ENCODE measurements around the gene CPXM2.

CPXM2 gene

GRCh38 chr10:123889821-123890220 is 1.8 kb downstream of the CPXM2 start:
- Mint-ChIP-seq H3K27me3 (ENCODE audit: low read depth) (peaks cover 27% of the 10 kb centered on the region), H3K36me3 (ENCODE audit: low read depth) (no peaks in the 10 kb centered on the region), H3K4me3 (no peak overlapping the region), H3K27ac (no peak overlapping the region), H3K9me3 (no peaks in the 10 kb centered on the region), H3K4me1 (ENCODE audit: low read depth) (no peaks in the 10 kb centered on the region)

- Mint-ChIP-seq H3K36me3 (ENCODE audit: low read depth) (no peaks in the 10 kb centered on the region), H3K27me3 (ENCODE audit: low read depth) (peaks cover 20% of the 10 kb centered on the region), H3K4me1 (ENCODE audit: low read depth) (no peaks in the 10 kb centered on the region), H3K27ac (no peak overlapping the region), H3K9me3 (no peaks in the 10 kb centered on the region), H3K4me3 (no peak overlapping the region)
Measured at GRCh38 chr10:123888751-123889150, 2.9 kb downstream of the CPXM2 start.

GRCh38 chr10:123888256-123888655 is 3.4 kb downstream of the CPXM2 start:
- Mint-ChIP-seq H3K9me3 (no peaks in the 10 kb centered on the region), H3K4me1 (ENCODE audit: low read depth) (no peaks in the 10 kb centered on the region), H3K27me3 (ENCODE audit: low read depth) (peaks cover 20% of the 10 kb centered on the region), H3K27ac (no peak overlapping the region), H3K4me3 (no peak overlapping the region), H3K36me3 (ENCODE audit: low read depth) (no peaks in the 10 kb centered on the region)

- Mint-ChIP-seq H3K9me3 (no peaks in the 10 kb centered on the region), H3K27ac (no peak overlapping the region), H3K4me1 (ENCODE audit: low read depth) (no peaks in the 10 kb centered on the region), H3K27me3 (ENCODE audit: low read depth) (peaks cover 16% of the 10 kb centered on the region), H3K4me3 (no peak overlapping the region), H3K36me3 (ENCODE audit: low read depth) (no peaks in the 10 kb centered on the region)
Measured at GRCh38 chr10:123886292-123886691, 5.3 kb downstream of the CPXM2 start.

GRCh38 chr10:123885406-123886170 is 6.0 kb downstream of the CPXM2 start:
- Mint-ChIP-seq H3K27ac (no peak overlapping the region), H3K4me1 (ENCODE audit: low read depth) (no peaks in the 10 kb centered on the region), H3K4me3 (no peak overlapping the region), H3K9me3 (no peaks in the 10 kb centered on the region), H3K27me3 (ENCODE audit: low read depth) (peaks cover 10% of the 10 kb centered on the region), H3K36me3 (ENCODE audit: low read depth) (no peaks in the 10 kb centered on the region)

GRCh38 chr10:123884907-123885381 is 6.7 kb downstream of the CPXM2 start:
- no peaks in the 10 kb centered on the region for H3K36me3 Mint-ChIP-seq (ENCODE audit: low read depth)
- no peak overlapping the region for H3K27ac Mint-ChIP-seq
- no peak overlapping the region for H3K4me3 Mint-ChIP-seq
- no peaks in the 10 kb centered on the region for H3K9me3 Mint-ChIP-seq
- H3K27me3 Mint-ChIP-seq (ENCODE audit: low read depth) = peaks cover 4% of the 10 kb centered on the region
- H3K4me1 Mint-ChIP-seq (ENCODE audit: low read depth) = no peaks in the 10 kb centered on the region

GRCh38 chr10:123884351-123884906 is 7.2 kb downstream of the CPXM2 start:
- Mint-ChIP-seq H3K9me3 (no peaks in the 10 kb centered on the region), H3K4me1 (ENCODE audit: low read depth) (no peaks in the 10 kb centered on the region), H3K4me3 (no peak overlapping the region), H3K27ac (no peak overlapping the region), H3K36me3 (ENCODE audit: low read depth) (no peaks in the 10 kb centered on the region), H3K27me3 (ENCODE audit: low read depth) (no peaks in the 10 kb centered on the region)

GRCh38 chr10:123883673-123884320 is 7.8 kb downstream of the CPXM2 start:
- Mint-ChIP-seq H3K4me1 (ENCODE audit: low read depth) (no peaks in the 10 kb centered on the region), H3K9me3 (no peaks in the 10 kb centered on the region), H3K36me3 (ENCODE audit: low read depth) (no peaks in the 10 kb centered on the region), H3K4me3 (no peak overlapping the region), H3K27ac (no peak overlapping the region), H3K27me3 (ENCODE audit: low read depth) (no peaks in the 10 kb centered on the region)

- H3K27ac Mint-ChIP-seq = no peak overlapping the region
- H3K4me1 Mint-ChIP-seq (ENCODE audit: low read depth) = no peaks in the 10 kb centered on the region
- no peaks in the 10 kb centered on the region for H3K36me3 Mint-ChIP-seq (ENCODE audit: low read depth)
- H3K9me3 Mint-ChIP-seq = no peaks in the 10 kb centered on the region
- no peak overlapping the region for H3K4me3 Mint-ChIP-seq
- H3K27me3 Mint-ChIP-seq (ENCODE audit: low read depth) = no peaks in the 10 kb centered on the region
Measured at GRCh38 chr10:123882681-123883445, 8.7 kb downstream of the CPXM2 start.

GRCh38 chr10:123882177-123882576 is 9.4 kb downstream of the CPXM2 start:
- H3K36me3 Mint-ChIP-seq (ENCODE audit: low read depth) = no peaks in the 10 kb centered on the region
- H3K4me3 Mint-ChIP-seq = no peak overlapping the region
- H3K4me1 Mint-ChIP-seq (ENCODE audit: low read depth) = no peaks in the 10 kb centered on the region
- no peaks in the 10 kb centered on the region for H3K9me3 Mint-ChIP-seq
- no peak overlapping the region for H3K27ac Mint-ChIP-seq
- no peaks in the 10 kb centered on the region for H3K27me3 Mint-ChIP-seq (ENCODE audit: low read depth)

GRCh38 chr10:123879606-123880257 is 11.9 kb downstream of the CPXM2 start:
- no peak overlapping the region for H3K4me3 Mint-ChIP-seq
- no peaks in the 10 kb centered on the region for H3K27me3 Mint-ChIP-seq (ENCODE audit: low read depth)
- H3K27ac Mint-ChIP-seq = no peak overlapping the region
- H3K36me3 Mint-ChIP-seq (ENCODE audit: low read depth) = no peaks in the 10 kb centered on the region
- no peaks in the 10 kb centered on the region for H3K9me3 Mint-ChIP-seq
- H3K4me1 Mint-ChIP-seq (ENCODE audit: low read depth) = no peaks in the 10 kb centered on the region

- Mint-ChIP-seq H3K27me3 (ENCODE audit: low read depth) (no peaks in the 10 kb centered on the region), H3K36me3 (ENCODE audit: low read depth) (no peaks in the 10 kb centered on the region), H3K9me3 (no peaks in the 10 kb centered on the region), H3K4me1 (ENCODE audit: low read depth) (no peaks in the 10 kb centered on the region), H3K27ac (no peak overlapping the region), H3K4me3 (no peak overlapping the region)
Measured at GRCh38 chr10:123878666-123879303, 12.8 kb downstream of the CPXM2 start.

- Mint-ChIP-seq H3K27ac (no peak overlapping the region), H3K36me3 (ENCODE audit: low read depth) (no peaks in the 10 kb centered on the region), H3K4me3 (no peak overlapping the region), H3K9me3 (no peaks in the 10 kb centered on the region), H3K27me3 (ENCODE audit: low read depth) (no peaks in the 10 kb centered on the region), H3K4me1 (ENCODE audit: low read depth) (no peaks in the 10 kb centered on the region)
Measured at GRCh38 chr10:123870260-123870659, 21.3 kb downstream of the CPXM2 start.

GRCh38 chr10:123869020-123869414 is 22.6 kb downstream of the CPXM2 start:
- Mint-ChIP-seq H3K9me3 (no peaks in the 10 kb centered on the region), H3K4me3 (no peak overlapping the region), H3K36me3 (ENCODE audit: low read depth) (no peaks in the 10 kb centered on the region), H3K27me3 (ENCODE audit: low read depth) (no peaks in the 10 kb centered on the region), H3K27ac (no peak overlapping the region), H3K4me1 (ENCODE audit: low read depth) (no peaks in the 10 kb centered on the region)
